CD1c-positive myeloid dendritic cell (primary cell): Measurements from ENCODE around the gene FAM221B.
A peak's percentile ranks its signal among the peaks of the same experiment; 100 is the strongest.

Source experiments
- DNase-seq: peaks from one replicate; pipeline ENCODE4 v3.0.0-alpha.2; 2016; ENCODE audit errors: extremely low spot score

The FAM221B gene, protein sequence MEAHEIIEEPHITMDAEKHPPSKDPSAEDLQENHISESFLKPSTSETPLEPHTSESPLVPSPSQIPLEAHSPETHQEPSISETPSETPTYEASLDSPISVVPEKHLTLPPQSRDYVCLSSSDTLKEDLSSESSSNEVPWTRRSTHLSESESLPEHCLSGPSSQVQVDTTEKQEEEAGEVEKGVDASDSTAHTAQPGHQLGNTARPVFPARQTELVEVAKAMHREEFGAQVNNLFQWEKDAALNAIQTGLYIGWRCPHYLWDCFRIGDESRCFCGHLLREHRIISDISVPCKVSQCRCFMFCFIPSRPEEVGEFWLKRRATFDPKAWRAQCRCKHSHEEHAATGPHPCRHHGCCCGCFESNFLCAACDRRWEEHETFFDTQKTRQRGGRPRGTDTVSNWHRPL

GRCh38 chr9:35828716-35829083, at the start of gene FAM221B:
Gene FAM221B (minus strand): TSS chr9:35828732. CDS start chr9:35826161, 2,571 bp downstream.
- DNase-seq: peak; percentile 19

- no peak for DNase-seq
Measured at GRCh38 chr9:35872505-35872904, 44.0 kb upstream of the FAM221B start.

- DNase-seq: no peak
Measured at GRCh38 chr9:35871545-35871944, 43.0 kb upstream of the FAM221B start.

- no peak for DNase-seq
Measured at GRCh38 chr9:35870351-35870923, 41.9 kb upstream of the FAM221B start, which contains the start of gene OR13J1. Gene OR13J1 (minus strand): TSS chr9:35870401. CDS start chr9:35870401, 0 bp downstream.

DNA sequence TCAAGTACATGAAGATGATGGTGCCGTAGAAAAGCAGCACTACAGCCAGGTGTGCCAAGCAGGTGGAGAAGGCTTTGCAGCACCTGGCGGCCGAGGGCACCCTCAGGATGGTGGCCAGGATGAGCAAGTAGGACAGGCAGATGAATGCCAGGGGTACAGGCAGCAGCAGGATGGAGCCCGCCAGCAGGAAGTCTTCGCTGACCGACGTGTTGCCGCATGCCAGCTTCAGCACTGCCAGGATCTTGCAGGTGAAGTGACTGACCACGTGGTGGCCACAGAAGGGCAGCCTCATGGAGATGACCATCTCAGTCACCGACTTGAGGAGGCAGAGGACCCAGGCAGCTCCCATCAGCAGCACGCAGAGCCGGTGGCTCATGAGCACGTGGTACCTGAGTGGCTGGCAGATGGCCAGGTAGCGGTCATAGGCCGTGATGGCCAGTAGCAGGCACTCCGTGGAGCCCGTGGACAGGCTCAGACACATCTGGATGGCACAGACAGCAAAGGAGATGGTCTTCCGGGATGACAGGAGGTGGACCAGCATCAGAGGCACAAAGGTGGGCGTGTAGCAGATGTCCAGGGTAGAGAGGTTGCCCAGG, 41.2 kb upstream of the FAM221B start:
- DNase-seq: no peak

DNA sequence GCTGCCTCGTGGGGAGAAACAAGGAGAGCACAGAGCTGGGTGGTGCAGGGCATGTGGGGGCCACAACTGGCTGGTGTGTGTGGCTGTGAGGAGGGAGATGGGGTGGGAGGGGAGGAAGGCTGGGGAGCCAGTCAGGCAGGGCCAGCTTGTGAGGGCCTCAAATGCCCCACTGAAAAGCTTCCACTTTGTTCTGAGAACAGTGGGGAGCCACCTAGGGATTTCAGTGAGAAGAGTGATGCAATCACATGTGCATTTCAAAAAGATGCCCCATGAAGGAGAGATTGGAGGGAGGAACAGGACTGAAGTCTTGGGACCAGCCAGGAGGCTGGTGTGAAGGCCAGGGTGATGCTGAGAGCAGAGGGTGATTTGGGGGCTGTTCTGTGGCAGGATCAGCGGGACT, 40.4 kb upstream of the FAM221B start:
- no peak for DNase-seq

- DNase-seq: no peak
Measured at GRCh38 chr9:35867538-35867937, 39.0 kb upstream of the FAM221B start.

- no peak for DNase-seq
Measured at GRCh38 chr9:35864695-35865255, 36.2 kb upstream of the FAM221B start.

DNA sequence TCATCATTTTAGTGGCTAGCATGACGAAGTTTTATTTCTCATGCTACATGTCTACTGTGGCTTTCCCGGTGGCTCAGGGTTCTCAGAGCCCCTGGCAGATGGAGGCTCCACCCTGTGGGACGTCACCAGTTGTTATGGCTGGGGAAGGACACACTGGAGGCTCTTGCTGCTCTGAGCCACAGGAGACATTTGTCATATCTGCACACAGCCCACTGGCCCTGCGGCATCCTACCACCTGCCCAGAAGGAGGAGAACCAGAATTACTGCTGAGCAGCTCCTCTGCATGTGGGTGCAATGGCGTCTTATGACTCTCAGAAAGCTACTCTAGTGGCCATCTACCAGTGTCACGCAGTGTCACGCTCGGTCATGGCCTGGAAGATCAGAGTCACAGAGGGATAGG, 35.1 kb upstream of the FAM221B start:
- DNase-seq: no peak

- DNase-seq: no peak
Measured at GRCh38 chr9:35862328-35862727, 33.8 kb upstream of the FAM221B start.

DNA sequence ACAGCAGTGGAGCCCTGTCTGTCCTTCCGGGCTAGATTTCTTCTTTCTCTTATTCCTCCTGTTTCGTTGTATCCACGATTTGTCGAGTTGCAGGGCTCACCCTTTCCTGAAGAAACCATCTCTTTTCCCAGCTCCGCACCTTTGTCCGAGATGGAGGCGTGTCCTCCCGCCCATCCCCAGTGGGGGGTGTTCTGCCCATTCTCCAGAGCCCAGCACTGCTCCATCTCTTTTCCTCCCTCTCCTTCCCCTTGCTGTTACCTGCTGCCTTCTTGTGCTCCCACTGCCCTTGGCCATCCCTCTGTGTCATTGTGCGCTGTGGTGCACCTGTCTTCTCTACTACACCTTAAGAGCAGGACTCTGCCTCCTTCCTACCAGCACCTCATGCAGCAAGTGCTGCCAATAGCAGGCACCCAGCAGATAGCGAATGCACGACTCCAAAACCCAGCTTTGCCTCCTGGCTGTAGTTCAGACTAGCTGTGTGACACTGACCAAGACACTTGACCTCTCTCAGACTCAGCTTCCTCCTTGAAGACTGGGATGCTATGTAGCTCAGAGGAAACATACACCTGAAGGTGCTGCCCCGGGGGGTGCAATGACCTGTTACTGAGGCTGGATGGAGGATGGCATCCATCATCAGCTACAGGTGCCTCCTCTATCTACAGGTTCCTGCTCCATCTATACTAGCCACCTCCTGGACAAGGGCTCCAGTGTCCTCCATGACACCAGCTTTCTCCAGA, 32.8 kb upstream of the FAM221B start:
- no peak for DNase-seq

DNA sequence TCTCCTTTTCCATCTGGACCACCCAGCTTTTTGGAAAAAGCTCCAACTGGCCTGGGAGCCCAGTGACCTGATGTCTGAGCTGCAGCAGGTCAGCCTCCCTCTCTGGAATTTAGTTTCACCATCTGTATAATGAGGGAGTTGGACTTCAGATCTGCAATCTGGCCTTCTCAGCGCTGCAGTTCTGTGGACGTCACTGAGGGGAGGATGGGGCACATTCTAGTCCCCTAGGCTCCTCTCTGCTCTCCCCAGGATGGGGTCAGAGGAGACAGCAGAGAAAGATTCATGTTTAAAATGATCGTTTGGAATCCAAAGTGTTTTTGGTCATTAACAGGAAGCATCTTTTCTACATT, 31.4 kb upstream of the FAM221B start:
- DNase-seq: no peak

GRCh38 chr9:35859310-35859989, 30.9 kb upstream of the FAM221B start:
- peak; percentile 19 for DNase-seq

DNA sequence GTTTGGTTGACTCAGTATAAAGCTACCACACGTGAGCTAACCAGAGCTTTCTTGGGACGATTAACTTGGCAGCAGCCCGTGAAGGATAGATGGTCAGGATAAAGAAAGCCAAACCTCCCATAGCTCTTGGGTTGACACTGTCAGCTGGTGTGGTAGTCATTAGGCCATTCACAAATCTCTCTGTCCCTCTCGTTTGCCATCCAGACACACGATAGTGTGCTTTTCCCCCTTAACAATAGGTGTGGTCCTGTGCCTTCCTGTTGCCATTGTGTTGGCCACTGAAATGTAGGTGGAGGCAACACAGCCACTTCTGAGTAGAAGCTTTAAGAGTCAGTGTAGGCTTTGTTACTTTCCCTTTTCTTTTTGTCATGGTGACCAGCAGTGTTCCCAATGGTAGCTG, 29.9 kb upstream of the FAM221B start:
- no peak for DNase-seq

DNA sequence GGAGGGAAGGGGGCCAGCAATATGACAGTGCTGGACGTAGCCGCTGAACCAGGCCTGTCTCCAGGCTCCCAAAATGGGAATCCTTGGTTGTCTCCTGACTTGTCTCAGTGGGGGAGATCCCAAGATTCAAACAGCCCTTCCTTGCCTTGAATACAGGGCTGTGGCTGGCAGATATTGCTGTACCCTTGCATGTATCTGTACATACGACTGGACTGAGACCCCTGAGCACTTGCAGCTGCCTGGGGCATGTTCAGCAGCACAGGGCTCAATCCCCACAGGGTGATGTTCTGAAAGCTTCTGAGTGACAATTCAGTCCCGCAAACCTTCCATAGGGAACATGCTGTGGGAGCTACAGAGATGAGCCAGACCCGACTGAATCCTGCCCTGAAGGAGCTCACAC, 28.4 kb upstream of the FAM221B start:
- DNase-seq: no peak

DNA sequence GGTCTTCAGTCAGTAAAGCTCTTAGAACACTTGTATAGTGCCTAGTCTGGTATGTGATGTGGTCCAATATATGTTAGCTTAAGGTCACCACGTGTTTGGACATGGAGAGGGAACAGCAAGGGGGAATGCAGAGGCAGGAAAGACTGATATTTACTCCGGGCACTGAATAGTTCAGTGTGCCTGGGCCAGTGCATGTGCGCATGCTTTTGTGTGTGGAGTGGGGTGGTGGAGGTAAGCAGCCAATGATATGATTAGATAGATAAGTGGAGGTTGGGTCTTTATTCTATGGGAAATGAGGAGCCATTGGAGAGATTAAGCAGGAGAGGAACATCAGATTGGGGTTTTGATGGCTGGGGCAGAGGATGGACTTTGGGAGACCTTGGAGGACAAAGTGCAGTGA, 27.7 kb upstream of the FAM221B start:
- no peak for DNase-seq

DNA sequence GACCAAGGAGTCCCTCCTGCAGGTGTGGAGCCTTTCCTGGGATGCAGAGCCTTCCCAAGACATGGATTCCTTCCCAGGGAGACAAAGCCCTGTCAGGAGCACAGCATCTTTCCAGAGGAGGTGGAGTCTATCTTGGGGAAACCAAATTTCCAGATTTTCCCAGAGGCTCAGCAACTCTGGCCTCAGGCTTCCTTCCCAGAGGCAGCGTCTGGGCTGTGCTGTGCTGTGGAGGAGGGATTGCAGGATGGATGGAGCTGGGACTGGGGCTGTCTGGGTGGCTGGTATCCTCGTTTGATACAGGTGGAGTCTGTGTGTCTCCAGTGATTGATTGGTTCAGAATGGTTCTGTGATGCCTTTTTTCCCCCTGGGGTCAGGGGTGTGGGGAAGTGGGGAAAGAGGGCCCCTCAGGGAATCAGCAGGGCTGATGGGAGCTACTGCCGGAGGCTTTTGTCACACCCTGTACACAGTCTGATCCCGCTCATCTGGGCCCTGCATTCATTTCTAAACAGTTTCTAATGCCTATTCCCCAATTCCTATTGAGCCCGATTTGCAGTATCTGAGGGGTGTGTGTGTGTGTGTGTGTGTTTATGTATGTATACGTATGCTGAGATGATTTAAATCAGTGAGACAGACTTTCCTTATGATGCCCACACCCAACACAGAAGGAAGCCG, 25.7 kb upstream of the FAM221B start:
- no peak for DNase-seq

- no peak for DNase-seq
Measured at GRCh38 chr9:35852876-35853865, 24.6 kb upstream of the FAM221B start.

DNA sequence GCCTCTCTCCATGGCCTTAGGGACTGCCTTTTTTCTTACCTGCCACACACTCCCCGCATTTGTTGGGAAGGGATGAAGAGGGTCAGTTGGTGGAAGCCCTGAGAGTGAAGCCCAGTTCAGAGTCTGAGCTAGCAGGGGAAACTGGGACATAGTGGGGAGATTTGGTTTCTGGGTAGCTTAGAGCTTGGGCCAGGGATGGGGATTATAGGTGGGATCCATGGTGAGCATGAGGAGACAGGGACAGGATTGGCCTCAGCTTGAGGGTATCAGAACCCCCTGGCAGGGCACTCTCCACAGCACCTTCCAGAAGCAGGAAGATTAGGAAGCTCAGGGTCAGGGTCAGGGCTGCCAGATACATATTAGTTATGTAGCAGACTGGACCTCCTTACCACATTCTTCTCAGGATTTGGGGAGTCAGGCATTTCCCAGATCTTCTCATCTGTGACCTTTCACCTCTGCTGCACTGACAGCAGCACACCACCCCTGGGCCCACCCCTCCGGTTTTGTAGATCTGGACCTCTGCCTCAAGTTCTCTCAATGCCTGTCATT, 23.8 kb upstream of the FAM221B start:
- DNase-seq: no peak
